HG03378 (cell line): ENCODE data around the gene MSRB1.
"Not testable (repeated sequence)": the region's sequence is repeated elsewhere in the genome, so short reads cannot be mapped to it uniquely, and the experiment has no call there.

ENCODE experiments used
- ATAC-seq: cut with Tn5 transposase; IDR thresholded peaks from one replicate; pipeline ENCODE4 v1.9.1; 2021; ENCODE audit warnings: mild to moderate bottlenecking, moderate library complexity; ENCODE audit not compliant: unreplicated experiment

MSRB1 gene

GRCh38 chr16:1903845-1904840 lies 38.9 kb downstream of the MSRB1 start:
- ATAC-seq = no peak

- no peak for ATAC-seq
These were observed 39.8 kb downstream of the MSRB1 start for GRCh38 chr16:1903220-1903574.

- ATAC-seq = no peak
These were observed 40.3 kb downstream of the MSRB1 start for GRCh38 chr16:1902547-1903219.

- ATAC-seq = no peak
These were observed 42.6 kb downstream of the MSRB1 start for GRCh38 chr16:1900452-1900774.

- ATAC-seq = no peak
These were observed 43.2 kb downstream of the MSRB1 start for GRCh38 chr16:1899641-1900451.

- ATAC-seq = not testable (repeated sequence)
These were observed 45.3 kb downstream of the MSRB1 start for GRCh38 chr16:1897692-1898091.

- no peak for ATAC-seq
These were observed 46.9 kb downstream of the MSRB1 start for GRCh38 chr16:1895949-1896675.

GRCh38 chr16:1895068-1895467 lies 47.9 kb downstream of the MSRB1 start:
- no peak for ATAC-seq

GRCh38 chr16:1890708-1891050 lies 52.3 kb downstream of the MSRB1 start:
- no peak for ATAC-seq

- no peak for ATAC-seq
These were observed 52.8 kb downstream of the MSRB1 start for GRCh38 chr16:1890024-1890707.
